ENCODE data around the gene NMS.

DNA sequence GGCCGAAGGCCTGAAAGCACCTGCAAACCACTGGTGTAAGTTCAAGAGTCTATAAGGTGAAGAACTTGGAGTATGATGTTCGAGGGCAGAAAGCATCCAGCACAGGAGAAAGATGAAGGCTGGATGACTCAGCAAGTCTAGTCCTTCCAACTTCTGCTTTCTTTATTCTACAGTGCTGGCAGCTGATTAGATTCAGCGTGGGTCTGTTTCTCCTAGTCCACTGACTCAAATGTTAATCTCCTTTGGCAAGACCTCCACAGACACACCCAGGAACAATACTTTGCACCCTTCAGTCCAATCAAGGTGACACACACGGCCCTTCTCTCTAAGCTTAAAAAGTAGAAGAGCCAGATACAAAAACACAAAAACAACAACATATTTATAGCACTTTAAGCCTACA lies 43.4 kb downstream of the NMS start:
- TF ChIP-seq POLR2A (IDR thresholded peaks at IDR 0.05) (no peak), CTCF (IDR thresholded peaks at IDR 0.05) (no peak), POLR2AphosphoS5 (IDR thresholded peaks at IDR 0.05) (no peak)

All from prostate gland (tissue), 2 donors.